ENCODE data around the gene MED1. TPM values are rescaled to one million over a fixed set of nuclear protein-coding genes. Genes with fewer than 3 reads are reported as not detected.
A peak's percentile ranks its signal among the peaks of the same experiment; 100 is the strongest.
"Not testable (repeated sequence)": the region's sequence is repeated elsewhere in the genome, so short reads cannot be mapped to it uniquely, and the experiment has no call there.

The MED1 gene, protein sequence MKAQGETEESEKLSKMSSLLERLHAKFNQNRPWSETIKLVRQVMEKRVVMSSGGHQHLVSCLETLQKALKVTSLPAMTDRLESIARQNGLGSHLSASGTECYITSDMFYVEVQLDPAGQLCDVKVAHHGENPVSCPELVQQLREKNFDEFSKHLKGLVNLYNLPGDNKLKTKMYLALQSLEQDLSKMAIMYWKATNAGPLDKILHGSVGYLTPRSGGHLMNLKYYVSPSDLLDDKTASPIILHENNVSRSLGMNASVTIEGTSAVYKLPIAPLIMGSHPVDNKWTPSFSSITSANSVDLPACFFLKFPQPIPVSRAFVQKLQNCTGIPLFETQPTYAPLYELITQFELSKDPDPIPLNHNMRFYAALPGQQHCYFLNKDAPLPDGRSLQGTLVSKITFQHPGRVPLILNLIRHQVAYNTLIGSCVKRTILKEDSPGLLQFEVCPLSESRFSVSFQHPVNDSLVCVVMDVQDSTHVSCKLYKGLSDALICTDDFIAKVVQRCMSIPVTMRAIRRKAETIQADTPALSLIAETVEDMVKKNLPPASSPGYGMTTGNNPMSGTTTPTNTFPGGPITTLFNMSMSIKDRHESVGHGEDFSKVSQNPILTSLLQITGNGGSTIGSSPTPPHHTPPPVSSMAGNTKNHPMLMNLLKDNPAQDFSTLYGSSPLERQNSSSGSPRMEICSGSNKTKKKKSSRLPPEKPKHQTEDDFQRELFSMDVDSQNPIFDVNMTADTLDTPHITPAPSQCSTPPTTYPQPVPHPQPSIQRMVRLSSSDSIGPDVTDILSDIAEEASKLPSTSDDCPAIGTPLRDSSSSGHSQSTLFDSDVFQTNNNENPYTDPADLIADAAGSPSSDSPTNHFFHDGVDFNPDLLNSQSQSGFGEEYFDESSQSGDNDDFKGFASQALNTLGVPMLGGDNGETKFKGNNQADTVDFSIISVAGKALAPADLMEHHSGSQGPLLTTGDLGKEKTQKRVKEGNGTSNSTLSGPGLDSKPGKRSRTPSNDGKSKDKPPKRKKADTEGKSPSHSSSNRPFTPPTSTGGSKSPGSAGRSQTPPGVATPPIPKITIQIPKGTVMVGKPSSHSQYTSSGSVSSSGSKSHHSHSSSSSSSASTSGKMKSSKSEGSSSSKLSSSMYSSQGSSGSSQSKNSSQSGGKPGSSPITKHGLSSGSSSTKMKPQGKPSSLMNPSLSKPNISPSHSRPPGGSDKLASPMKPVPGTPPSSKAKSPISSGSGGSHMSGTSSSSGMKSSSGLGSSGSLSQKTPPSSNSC (N-terminal part only)
- total RNA-seq: 10 to 100 TPM; 21.8 to 27.3 (median 25.8) TPM
- polyA plus RNA-seq: 1 to 10 TPM; 5.8 to 7.2 TPM
- long read RNA-seq, donor 1, full-length matches to known transcripts: 1 of 6 reads
- long read RNA-seq, donor 1, partial matches to known transcripts: 0 of 6 reads
- long read RNA-seq, donor 1, other reads (novel, unspliced or antisense): 5 of 6 reads
- long read RNA-seq, donor 2, partial matches to known transcripts: 0 of 1 reads
- long read RNA-seq, donor 2, other reads (novel, unspliced or antisense): 1 of 1 reads
- long read RNA-seq, donor 3, full-length matches to known transcripts: 4 of 11 reads
- long read RNA-seq, donor 3, partial matches to known transcripts: 0 of 11 reads
- long read RNA-seq, donor 3, other reads (novel, unspliced or antisense): 7 of 11 reads

- Histone ChIP-seq H3K36me3 (peaks cover 0 to 30% (median 10%) of the 10 kb centered on the region in 9 donors), H3K4me1 (peaks cover 0 to 24% (median 16%) of the 10 kb centered on the region in 9 donors), H3K9me3 (no peaks in the 10 kb centered on the region), H3K4me3 (peak within 1 kb of the TSS; percentile 54 to 92 (median 70)), H3K27me3 (no peaks in the 10 kb centered on the region), H3K27ac (peak within 1 kb of the TSS; percentile 14 to 94 (median 82))
- peak; percentile 90 to 96 for DNase-seq
- TF ChIP-seq, protein P1, sequence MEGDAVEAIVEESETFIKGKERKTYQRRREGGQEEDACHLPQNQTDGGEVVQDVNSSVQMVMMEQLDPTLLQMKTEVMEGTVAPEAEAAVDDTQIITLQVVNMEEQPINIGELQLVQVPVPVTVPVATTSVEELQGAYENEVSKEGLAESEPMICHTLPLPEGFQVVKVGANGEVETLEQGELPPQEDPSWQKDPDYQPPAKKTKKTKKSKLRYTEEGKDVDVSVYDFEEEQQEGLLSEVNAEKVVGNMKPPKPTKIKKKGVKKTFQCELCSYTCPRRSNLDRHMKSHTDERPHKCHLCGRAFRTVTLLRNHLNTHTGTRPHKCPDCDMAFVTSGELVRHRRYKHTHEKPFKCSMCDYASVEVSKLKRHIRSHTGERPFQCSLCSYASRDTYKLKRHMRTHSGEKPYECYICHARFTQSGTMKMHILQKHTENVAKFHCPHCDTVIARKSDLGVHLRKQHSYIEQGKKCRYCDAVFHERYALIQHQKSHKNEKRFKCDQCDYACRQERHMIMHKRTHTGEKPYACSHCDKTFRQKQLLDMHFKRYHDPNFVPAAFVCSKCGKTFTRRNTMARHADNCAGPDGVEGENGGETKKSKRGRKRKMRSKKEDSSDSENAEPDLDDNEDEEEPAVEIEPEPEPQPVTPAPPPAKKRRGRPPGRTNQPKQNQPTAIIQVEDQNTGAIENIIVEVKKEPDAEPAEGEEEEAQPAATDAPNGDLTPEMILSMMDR (IDR thresholded peaks at IDR 0.05): no peak
- ATAC-seq: peak; percentile 98 to 99 (median 99)
- 0% methylated on average over 37 of the region's 37 CpGs for WGBS, 2 donors
- intact Hi-C loops (cut with DNase I): no loop called here
Measured at GRCh38 chr17:39450847-39451581, at the start of gene MED1. Gene MED1 (minus strand): TSS chr17:39451263. CDS start chr17:39451062, 201 bp downstream.

DNA sequence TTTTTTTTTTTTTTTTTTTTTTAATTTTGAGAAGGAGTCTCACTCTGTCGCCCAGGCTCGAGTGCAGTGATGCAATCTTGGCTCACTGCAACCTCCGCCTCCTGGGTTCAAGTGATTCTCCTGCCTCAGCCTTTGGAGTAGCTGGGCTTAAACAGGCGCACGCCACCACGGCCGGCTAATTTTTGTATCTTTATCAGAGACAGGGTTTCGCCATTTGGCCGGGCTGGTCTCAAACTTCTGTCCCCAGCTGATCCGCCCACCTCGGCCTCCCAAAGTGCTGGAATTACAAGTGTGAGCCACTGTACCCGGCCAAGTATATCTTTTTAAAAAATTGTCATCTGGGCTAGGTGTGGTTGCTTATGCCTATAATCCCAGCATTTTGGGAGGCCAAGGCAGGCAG lies 45.9 kb upstream of the MED1 start:
- H3K27ac ChIP-seq; intact Hi-C loops (cut with DNase I); H3K4me1 ChIP-seq; DNase-seq; H3K4me3 ChIP-seq; H3K9me3 ChIP-seq; ATAC-seq; H3K27me3 ChIP-seq: not testable (repeated sequence)
- H3K36me3 ChIP-seq: peaks cover 0 to 97% (median 90%) of the 10 kb centered on the region in 9 donors
- WGBS, 2 donors: 95% methylated on average over 12 of the region's 12 CpGs

GRCh38 chr17:39487946-39488345 lies 36.9 kb upstream of the MED1 start:
- intact Hi-C loops (cut with DNase I): no loop called here
- 93 to 97% methylated on average over 4 of the region's 4 CpGs for WGBS, 2 donors
- Histone ChIP-seq H3K4me3 (no peak overlapping the region), H3K36me3 (peaks cover 0 to 86% (median 25%) of the 10 kb centered on the region in 9 donors), H3K4me1 (no peaks in the 10 kb centered on the region), H3K9me3 (no peaks in the 10 kb centered on the region), H3K27ac (no peak overlapping the region), H3K27me3 (no peaks in the 10 kb centered on the region)
- ATAC-seq: no peak
- DNase-seq: no peak
- TF ChIP-seq, protein P1 (IDR thresholded peaks at IDR 0.05): no peak

DNA sequence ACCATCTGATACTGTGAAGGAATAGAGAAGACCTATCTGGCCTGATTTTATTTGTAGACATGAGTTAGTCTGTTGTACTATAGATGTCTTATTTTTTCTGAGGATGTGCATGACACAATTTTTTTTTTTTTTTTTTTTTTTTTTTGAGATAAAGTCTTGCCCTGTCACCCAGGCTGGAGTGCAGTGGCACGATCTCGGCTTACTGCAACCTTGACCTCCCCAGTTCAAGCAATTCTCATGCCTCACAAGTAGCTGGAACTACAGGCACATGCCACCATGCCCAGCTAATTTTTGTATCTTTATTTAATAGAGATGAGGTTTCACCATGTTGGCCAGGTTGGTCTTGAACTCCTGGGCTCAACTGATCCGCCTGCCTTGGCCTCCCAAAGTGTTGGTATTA lies 36.4 kb upstream of the MED1 start:
- ATAC-seq; H3K4me1 ChIP-seq; H3K9me3 ChIP-seq; intact Hi-C loops (cut with DNase I); H3K4me3 ChIP-seq; H3K27me3 ChIP-seq; H3K27ac ChIP-seq; DNase-seq: not testable (repeated sequence)
- 97 to 98% methylated on average over 3 of the region's 3 CpGs for WGBS, 2 donors
- H3K36me3 ChIP-seq: peaks cover 0 to 86% (median 20%) of the 10 kb centered on the region in 9 donors
